C4-2B (cell line): ENCODE measurements around the gene TPCN1.

ENCODE experiments used
- ZFX ChIP-seq: fragments of 450-650 bp; IDR thresholded peaks from 2 replicates; pipeline ENCODE4 v1.6.1; 2017
- TF ChIP-seq, protein P1 (sequence below): fragments of 450-650 bp; conservative IDR thresholded peaks from 2 replicates; pipeline ENCODE4 v1.5.1; 2017; ENCODE audit warnings: mild to moderate bottlenecking

DNA sequence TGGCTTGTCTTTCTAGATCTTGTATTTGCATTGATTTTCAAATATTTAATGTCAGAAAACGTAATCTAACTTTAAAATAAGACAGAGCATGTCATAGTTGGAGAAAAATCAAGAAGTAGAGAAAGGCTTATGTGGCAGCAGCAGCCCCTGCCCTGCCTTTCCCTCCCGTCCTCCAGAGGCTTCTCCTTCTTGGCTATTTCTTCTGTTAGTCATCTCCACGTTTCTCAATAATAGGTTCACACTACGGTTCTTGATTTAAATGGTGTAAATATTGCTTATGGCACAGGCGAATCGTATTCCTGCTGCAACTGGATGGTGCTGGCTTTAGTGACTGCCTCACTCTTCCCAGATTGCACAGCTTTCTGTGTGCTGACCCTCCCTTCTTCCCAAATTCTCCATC lies 70.8 kb downstream of the TPCN1 start:
- TF ChIP-seq, protein P1, sequence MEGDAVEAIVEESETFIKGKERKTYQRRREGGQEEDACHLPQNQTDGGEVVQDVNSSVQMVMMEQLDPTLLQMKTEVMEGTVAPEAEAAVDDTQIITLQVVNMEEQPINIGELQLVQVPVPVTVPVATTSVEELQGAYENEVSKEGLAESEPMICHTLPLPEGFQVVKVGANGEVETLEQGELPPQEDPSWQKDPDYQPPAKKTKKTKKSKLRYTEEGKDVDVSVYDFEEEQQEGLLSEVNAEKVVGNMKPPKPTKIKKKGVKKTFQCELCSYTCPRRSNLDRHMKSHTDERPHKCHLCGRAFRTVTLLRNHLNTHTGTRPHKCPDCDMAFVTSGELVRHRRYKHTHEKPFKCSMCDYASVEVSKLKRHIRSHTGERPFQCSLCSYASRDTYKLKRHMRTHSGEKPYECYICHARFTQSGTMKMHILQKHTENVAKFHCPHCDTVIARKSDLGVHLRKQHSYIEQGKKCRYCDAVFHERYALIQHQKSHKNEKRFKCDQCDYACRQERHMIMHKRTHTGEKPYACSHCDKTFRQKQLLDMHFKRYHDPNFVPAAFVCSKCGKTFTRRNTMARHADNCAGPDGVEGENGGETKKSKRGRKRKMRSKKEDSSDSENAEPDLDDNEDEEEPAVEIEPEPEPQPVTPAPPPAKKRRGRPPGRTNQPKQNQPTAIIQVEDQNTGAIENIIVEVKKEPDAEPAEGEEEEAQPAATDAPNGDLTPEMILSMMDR: no peak
- TF ChIP-seq ZFX: no peak
